GM19395 (cell line): Measurements from ENCODE around the gene TMEM182.

Source experiments
- ATAC-seq: cut with Tn5 transposase; IDR thresholded peaks from one replicate; pipeline ENCODE4 v1.9.1; 2021; ENCODE audit warnings: mild to moderate bottlenecking, moderate library complexity; ENCODE audit not compliant: unreplicated experiment

Gene TMEM182

GRCh38 chr2:102765061-102765460 is 3.2 kb downstream of the TMEM182 start:
- ATAC-seq: no peak

- no peak for ATAC-seq
Measured at GRCh38 chr2:102768253-102768652, 6.4 kb downstream of the TMEM182 start.

GRCh38 chr2:102768892-102769291 is 7.1 kb downstream of the TMEM182 start:
- ATAC-seq: no peak

GRCh38 chr2:102770506-102770905 is 8.7 kb downstream of the TMEM182 start:
- ATAC-seq: no peak

GRCh38 chr2:102771114-102771513 is 9.3 kb downstream of the TMEM182 start:
- no peak for ATAC-seq

GRCh38 chr2:102772659-102773058 is 10.8 kb downstream of the TMEM182 start:
- ATAC-seq: no peak

GRCh38 chr2:102773149-102773705 is 11.4 kb downstream of the TMEM182 start:
- ATAC-seq: no peak

GRCh38 chr2:102778260-102778659 is 16.4 kb downstream of the TMEM182 start:
- ATAC-seq: no peak

GRCh38 chr2:102780467-102780866 is 18.6 kb downstream of the TMEM182 start:
- no peak for ATAC-seq

GRCh38 chr2:102782187-102782586 is 20.4 kb downstream of the TMEM182 start:
- no peak for ATAC-seq

- ATAC-seq: no peak
Measured at GRCh38 chr2:102782933-102783332, 21.1 kb downstream of the TMEM182 start.

GRCh38 chr2:102783506-102784183 is 21.8 kb downstream of the TMEM182 start:
- ATAC-seq: no peak

GRCh38 chr2:102784940-102785339 is 23.1 kb downstream of the TMEM182 start:
- no peak for ATAC-seq

GRCh38 chr2:102788216-102788884 is 26.5 kb downstream of the TMEM182 start:
- ATAC-seq: no peak

GRCh38 chr2:102788885-102789260 is 27.0 kb downstream of the TMEM182 start:
- no peak for ATAC-seq

GRCh38 chr2:102789349-102790090 is 27.7 kb downstream of the TMEM182 start:
- no peak for ATAC-seq

- ATAC-seq: no peak
Measured at GRCh38 chr2:102790091-102790455, 28.2 kb downstream of the TMEM182 start.

- ATAC-seq: no peak
Measured at GRCh38 chr2:102792568-102793208, 30.9 kb downstream of the TMEM182 start.

GRCh38 chr2:102795641-102796040 is 33.8 kb downstream of the TMEM182 start:
- ATAC-seq: no peak

GRCh38 chr2:102796337-102796736 is 34.5 kb downstream of the TMEM182 start:
- no peak for ATAC-seq

GRCh38 chr2:102797486-102797885 is 35.7 kb downstream of the TMEM182 start:
- ATAC-seq: no peak
